CD4-positive, alpha-beta T cell treated with Interleukin-4 for 1 hour (primary cell): Measurements from ENCODE around the gene HIVEP3.

ENCODE experiments used
- DNase-seq, 2 donors: peaks; one replicate each; pipeline ENCODE4 v3.0.0-alpha.2; 2020 to 2022

HIVEP3 gene

DNA sequence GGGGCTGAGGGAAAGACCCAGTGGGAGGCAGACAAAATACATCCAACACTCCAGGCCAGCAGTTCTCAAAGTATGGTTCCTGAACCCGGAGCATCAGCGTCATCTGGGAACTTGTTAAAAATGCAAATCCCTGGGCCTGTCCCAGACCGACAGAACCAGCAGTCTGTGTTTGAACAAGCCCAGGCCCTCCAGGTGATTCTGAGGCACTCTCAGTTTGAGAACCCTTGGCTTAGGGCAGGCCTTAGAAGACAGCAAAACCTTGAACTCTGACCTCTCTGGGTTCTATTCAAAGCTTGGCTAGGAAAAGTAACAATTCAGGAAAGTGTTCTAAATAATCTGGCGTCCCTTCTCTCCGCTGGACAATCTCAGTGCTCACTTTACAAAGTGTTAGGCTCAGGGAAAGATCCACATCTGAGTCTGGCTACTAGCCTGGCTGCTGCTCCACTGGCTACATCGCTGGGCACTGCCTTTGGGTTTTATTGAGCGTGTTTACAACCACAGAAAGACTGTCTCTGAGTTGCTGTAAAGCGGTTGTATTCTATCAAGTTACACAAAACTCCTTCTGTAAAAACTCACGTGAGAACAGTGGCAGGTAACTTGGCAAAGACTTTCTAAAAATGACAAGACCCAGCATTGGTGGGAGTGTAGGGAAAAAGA is 166.1 kb downstream of the HIVEP3 start:
- DNase-seq = no peak

DNA sequence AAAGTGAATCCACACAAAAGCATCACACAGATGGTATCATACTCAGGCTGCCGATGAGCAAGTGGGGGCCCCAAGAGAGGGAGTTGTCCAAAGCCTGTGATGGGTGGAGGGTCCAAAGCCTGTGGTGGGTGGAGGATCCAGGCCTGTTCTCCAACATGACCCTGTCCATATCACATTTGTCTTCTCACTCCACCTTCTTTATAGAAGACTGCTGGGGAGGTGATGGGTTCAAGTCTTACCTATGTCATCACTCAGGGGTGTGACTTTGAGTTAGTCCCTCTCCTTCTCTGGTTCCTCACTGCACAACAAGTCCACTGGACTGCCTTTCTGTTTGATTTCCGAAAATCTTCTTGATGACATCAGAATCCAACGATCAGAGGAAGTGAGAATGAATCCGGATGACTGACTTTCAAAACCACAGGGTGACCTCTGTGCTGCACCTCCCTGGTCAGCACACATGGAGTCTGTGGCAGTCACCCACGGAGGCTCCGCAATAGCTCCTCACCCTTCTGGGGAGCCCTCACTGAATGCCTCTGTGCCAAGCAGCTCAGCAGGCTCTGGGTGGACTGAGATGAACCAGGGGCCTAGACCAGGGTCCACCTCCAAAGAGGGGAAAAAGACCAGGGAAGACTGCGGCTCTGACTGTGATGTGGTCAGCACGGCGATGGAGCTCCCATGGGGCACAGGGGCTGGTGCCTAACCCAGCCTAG is 166.8 kb downstream of the HIVEP3 start:
- peak; percentile 37 to 72 for DNase-seq

DNA sequence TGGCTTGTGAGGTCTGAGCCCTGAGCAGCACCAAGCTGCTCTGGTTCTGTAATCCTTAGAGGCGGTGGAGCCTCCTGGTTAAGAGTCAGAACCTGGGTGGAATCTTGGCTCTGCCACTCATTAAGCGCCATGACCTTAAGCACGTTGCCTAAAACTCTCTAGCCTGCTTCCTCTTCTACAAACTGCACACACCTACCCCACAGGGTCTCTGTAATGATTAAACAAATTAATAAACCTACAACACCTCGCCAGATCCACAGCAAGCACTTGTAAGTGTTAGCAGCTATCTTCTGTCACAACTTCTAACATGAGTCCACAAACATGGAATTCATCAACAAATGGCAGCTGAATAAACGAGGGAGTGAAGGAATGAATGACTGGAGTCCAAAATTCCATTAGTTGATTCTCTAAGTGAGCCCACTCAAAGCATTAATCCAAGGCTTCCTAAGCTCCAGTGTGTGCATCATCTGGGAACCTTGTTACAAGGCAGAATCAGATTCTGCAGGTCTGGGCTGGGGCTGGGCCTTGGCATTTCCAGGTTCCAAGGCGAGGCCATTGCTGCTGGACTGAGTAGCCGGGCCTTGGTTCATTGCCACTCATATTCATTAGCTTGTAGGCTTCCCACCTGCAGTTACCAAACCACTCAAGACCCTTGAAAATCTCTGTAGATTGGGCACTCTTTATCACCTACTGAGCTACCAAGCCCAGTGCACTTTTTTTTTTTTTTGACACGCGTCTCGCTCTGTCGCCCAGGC is 168.6 kb downstream of the HIVEP3 start:
- no peak for DNase-seq

DNA sequence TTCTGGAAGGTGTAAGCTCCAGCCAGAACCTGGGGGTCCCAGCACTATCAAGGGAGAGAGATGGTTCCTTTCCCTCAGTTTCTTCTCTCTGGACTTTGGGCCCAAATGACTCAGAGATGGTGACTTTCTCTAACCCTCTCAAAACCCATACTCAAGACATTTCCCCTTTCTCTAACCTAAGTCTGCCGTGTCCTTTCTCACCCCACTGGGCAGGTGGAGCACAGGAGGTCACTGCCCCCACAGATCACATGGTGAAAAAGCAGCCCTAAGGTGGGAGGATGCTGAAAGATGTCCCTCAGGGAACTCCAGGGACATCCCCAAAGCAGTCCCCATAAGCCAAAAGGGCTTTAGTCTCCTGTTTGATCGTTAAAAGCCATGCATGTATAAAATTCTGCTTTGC is 173.7 kb downstream of the HIVEP3 start:
- DNase-seq = no peak

DNA sequence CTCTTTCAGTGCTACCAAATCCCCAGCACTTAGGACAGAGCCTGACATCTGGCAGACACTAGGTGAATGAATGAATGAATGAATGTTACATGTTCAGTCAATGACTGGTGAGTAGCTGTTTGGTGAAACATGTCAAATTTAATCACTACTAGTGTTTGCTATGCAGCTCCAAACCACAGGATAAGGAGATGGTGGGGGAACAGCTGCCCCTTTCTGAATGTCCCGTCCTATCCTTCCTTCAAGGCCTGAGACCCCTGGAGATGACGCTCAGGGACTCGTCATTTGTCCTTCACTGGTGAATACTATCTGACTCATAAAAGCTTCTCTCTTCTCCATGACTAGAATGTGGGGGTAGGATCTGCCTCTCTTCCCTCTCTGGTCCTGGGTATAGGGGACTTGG is 175.4 kb downstream of the HIVEP3 start:
- DNase-seq = no peak

DNA sequence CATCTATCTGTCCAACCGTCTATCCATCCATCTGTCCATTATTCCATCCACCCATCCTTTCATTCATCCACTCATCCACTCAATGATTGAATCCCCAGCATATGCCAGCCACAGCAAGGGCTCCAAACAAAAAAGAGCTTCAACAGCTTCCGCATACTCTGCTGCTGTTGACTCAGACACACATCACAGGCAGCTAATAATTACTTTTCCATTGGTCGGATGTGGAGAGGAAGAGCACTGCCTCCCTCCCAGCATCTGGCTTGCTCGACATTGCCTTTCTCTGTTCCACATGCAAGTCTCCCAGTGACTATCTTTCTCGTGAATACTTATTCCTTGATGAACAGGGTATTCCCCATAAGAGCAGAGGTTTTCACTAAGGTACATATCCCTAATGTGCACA is 176.5 kb downstream of the HIVEP3 start:
- DNase-seq = no peak

DNA sequence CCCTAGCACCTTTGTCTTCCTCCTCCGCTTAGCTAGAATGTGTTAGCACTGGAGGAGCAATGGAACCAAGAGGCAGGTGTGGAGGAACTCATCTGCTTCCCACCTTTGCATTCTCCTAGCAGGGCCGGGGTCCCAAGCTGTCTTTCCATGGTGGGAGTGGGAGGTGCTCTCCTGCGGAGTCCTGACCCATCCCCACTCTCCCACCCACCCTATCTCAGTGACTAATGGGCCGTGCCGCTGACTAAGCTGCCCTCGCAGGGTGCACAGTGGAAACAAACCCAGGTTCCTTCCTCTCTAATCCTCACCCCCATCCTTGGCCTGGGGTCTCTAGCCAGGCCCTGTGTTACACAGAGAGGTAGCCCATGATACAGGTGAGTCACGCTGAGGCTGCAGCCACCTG is 177.5 kb downstream of the HIVEP3 start:
- DNase-seq = no peak

DNA sequence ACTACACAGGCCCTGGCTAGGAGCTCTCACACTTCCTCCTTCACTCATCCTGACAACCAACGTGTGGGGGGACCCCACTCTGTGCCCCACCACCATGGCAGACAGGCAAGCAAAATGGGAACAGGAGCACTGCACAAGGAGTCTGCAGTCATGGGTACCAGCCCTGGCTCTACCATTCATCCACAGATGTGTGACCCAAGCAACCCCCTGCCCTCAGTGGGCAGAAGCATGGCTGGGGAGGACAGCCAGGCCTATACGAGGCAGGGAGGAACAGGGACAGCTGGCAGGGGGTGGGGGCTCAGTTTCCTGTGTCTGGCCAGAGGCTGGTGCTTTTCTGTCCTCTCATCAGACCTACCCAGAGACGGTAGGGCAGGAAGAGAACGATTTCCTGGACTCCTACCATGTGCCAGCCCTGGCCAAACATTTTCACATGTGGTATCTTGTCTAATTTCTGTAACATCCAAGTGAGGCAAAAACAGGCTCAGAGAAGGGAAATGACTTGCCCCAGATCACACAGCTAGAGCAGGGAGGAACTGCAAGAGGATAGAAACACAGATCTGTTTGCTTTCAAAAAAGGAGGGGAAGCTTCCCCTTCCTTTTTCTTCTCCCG is 178.0 kb downstream of the HIVEP3 start:
- DNase-seq = peak in 1 of 2 donors; percentile 22

DNA sequence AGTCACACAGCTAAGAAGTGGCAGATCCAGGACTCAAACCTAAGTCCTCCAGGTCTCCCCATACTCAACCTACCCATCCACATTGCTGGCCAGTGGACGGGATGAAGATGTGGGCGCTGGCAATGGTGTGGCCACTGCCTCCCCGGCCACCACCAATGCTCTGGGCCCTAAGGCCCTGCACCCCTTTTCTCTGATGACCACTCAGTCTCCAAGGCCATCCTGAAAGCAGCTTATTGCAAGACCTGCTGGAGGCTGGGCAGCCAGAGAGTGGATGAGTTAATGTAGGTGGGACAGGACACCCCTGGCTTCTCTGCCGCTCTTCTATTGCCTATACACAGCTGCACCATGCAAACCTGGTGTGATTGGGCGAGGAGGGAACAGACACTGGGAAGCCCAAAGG is 178.7 kb downstream of the HIVEP3 start:
- no peak for DNase-seq

DNA sequence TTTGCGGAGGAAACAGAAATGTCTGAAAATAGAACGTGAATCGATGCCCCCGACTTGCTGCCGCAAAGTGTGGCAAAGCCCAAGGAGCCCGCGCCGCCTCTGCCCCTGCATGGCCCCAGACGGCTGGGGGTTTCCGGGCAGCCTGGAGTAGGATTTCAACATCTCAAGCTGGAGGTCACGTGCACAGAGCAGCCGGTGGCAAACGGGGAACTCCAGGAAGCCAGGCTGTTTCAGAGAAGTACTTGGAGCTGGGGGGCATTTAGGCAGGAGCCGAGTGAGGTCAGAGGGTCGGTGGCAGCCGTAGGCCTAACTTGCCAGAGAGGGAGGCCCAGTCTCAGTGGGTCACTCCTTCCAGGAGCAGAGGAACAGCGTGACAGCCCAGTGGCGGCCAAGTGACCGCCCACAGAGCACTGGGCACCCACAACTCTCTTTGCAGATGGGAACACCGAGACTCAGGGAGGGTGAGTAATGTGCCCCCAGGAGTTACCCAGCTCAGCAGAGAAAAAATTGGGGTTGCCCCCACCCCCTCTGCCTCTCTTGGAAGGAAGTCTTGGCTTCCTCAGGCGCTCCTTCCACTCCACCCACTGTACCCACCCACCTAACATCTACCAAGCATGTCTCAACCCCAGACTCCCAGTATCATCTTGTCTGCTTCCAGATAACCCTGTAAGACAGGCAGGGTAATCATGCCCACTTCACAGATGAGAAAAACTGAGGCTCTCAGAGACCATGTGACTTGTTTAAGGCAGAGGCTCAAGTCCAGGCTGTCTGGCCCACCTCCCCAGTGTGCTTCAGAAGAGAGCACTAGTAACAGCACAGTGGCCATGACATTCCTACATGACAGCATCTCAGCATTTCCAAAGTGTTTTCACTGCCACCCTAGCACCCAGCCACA is 179.4 kb downstream of the HIVEP3 start:
- peak; percentile 84 to 91 for DNase-seq

DNA sequence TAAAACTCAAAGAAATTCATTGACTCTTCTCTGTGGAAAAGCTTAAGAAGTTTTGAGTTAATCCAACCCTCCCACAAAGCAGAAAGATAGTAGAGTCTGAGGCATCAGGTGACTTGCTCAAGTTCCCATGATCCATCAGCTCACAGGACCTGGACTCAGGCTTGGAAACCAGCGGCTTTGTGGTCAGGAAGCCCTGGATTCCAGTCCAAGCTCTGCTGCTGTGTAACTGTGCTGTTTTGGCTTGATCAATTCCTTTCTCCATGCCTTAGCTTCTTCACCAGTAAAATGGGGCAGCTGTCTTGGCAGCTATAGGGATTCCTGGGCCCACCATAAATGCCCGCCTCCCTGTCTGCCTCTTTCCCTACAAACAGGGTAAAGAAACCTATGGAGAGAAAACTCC is 180.2 kb downstream of the HIVEP3 start:
- no peak for DNase-seq

DNA sequence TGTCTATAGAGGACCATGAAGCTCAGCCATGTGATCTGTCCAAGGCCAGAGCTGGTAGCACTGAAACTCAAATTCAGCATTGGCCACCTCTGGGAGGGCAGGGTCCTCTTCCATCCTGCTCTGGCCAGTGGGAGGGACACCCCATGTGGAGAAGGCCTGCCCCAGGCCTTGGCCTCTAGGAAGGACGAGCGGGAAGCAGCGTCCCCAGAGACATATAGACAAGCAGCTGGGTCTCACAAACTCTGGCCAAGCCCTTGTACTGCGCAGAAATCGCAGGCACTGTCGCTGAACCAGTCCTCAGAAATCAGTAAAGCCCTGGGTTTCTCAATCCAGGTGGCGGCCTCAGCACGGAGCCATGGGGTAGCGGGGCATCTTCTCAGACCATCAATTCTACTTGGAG is 180.7 kb downstream of the HIVEP3 start:
- no peak for DNase-seq

DNA sequence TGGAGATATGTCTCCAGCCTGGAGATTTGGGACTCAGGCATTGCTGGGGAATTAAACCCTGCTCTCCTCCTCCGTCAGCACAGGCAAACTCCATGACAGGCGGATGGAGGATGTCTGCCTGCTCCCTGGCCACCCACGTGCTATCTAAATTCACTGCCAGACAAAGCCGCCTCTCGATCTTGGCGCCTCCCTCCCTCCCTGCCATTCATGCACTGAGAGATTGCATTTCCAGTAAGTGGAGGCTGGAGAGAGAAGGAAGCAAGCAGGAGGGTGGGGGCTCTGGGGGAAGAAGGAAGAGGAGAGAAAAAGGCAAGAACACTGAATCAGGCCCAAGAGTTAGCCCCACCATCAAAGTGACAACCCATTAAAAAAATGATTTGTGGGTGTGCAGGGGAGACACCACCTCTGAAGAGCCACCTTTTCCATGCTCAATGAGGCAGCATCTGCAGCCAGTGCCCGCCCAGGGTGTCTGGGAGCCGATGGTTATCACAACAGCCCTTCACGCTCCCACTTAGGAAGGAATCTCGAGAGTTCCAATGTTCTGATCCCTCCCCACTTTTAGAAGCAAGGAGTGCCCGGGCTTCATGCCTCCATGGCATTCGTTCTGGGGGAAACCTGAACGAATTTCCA is 183.0 kb downstream of the HIVEP3 start:
- no peak for DNase-seq

DNA sequence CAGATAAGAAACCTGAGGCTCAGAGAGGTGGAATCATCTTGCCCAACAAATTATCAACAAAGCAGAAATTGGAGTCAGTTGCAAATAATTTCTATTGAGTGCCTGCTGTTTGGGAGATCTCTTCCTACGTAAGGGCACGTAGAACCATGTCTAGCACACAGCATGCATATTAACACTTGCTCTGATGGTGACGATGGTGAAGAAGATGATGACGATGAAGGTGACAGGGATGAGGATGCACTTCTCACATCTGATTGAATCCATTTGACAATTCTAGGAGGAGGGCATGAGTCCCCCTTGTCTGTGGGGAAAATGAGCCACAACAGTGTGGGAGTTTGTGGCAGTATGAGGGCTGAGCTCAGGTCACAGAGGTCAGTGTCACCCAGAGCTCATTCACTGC is 183.6 kb downstream of the HIVEP3 start:
- no peak for DNase-seq

DNA sequence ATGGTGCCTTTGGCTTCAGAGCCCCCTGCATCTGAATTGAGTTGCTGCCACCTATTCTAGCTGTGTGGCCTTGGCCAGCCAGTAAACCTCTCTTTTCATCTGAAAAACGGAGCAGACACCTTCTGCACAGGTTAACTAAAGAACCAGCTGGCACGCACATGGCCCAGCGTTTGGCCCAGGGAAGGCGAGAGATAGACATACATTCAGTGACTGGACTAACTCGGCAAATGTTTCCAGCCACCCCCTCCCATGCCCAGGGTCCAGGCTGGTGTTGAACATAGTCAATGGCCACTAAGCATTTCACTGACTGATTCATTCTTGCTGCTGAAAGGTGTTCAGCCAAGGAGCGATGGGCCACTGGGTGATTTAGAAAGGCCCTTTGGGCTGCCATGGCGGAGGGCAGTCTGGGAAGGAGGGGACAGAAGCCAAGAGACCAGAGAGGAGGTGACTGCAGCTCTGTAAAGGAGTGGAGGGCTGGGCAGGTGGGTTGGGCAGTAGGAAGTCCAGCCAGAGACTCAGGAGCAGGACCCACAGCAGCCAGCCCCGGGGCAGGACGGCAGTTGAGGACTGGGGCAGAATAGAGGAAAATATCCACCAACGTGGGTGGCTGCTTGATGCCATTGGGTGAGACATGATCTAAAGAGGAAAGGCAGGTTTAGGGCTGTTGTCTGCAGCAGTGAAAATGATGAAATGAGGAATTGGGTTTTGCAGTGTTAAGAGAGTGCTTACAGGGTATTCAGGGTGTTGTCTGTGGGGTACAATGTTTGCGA is 184.3 kb downstream of the HIVEP3 start:
- no peak for DNase-seq

DNA sequence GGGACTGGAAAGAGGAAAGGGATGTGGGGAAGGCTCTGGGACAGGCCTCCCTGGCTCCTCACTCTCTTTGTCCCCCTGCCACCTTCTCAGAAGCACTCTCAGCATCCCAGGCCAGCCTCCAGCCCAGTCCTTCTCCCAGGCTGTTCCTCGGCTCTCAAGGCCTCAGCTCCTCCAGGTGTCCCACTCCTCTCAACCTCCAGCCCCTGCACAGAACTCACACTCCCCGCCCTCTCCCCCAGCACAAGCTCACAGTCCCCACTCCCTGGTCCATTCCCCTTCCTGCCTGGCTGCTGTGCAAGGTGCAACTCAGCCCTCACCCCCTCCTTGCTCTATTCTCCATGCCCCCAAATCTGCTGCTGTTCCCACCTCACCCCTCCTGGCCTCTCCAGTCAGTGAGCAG is 185.0 kb downstream of the HIVEP3 start:
- no peak for DNase-seq

DNA sequence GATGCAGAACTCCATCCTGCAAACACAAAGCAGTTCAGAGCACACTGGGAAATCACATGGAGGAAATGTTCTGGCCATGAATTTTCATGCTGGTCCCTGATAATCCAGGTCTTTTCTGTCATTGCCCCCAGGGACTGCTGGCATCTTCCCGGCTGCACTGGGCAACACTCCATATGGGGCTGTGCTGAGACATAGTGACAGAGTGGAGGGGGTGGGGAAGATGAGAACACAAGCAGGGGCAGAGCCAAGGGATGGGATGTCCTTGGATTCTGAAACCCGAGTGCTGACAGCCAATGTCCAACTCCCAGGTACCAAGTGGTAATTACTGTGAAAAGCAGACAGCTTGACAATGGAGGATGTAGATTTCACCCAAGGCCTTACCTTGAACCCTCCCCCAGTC is 185.7 kb downstream of the HIVEP3 start:
- no peak for DNase-seq

DNA sequence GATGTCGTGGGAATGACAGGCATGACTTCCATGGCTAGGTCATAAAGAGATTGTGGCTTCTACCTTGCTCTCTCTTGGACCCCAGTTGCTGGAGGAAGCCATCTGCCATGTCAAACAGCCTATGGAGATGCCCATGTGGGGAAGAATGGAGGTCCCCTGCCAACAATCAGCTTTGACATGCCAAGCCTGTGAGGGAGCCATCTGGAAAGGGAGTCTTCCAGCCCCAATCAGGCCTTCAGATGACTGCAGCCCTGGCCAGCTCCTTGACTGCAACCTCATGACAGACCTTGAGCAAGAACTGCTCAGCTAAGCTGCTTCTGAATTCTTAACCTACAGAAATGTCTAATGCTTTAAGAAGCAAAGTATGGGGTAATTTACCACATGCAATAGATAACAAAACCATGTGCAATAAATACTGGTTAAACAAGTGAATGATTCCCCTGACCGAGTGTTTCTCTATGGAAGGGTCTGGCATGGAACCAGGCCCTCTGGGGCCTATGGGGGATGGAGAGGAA is 187.1 kb downstream of the HIVEP3 start:
- no peak for DNase-seq

DNA sequence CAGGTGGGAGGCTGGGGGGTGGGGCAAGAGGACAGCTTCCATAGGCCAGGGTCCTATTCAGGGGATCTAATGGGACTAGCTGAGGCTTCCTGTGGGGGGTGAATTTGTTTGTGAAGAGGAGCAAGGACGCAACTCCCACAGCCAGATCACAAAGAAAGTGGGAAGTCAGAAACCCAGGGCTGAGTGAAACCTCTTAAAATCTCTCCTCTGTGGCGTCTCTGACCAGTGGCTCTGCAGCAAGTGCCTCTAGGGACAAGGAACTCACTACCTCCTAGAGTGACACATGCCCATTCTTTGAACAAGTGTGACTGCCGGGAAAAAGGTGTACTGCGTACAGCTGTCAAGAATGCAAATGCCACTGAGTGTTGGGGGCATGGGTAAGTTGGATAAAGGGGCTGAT is 187.9 kb downstream of the HIVEP3 start:
- DNase-seq = no peak

DNA sequence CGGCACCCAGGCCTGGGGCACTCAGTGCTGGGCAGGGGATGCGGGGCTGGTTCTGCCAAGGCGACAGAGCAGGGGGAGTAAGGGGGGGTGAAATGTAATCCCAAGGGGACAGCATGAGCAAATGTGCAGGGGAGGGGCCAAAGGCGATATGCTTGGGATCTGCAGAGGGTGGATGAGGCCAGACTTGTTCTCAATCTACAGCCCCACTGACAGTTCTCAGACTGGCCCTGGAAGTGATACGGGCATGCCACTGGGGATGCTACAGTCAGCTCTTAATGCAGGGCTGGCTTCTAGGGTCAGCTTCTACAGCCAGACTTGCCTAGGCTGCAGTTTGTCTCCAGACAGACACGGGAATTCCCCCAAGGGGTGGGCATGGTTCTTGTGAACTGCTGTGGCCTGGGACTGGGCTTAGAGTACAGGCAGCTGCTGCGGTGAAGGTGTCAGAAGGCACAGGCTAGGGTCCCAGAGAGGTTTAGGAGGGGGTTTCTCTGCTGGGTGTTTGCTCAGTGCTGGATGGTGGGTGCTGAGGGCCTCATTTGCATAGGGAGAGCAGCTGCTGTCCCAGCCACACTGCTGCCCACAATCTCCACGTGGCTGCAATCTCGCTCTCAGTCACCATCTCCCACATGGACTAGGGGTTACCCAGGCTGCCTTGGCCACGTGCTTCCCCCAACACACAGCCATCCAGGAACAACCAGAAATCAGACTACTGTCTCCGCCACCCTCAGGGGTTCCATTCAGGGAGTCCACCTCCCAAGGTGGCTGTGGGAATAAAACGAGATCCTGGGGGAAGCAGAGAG is 190.1 kb downstream of the HIVEP3 start:
- DNase-seq = peak; percentile 76 to 91
